ENCODE data around the gene INPP5B. TPM values are rescaled to one million over a fixed set of nuclear protein-coding genes. Genes with fewer than 3 reads are reported as not detected.
"Not testable (repeated sequence)": the region's sequence is repeated elsewhere in the genome, so short reads cannot be mapped to it uniquely, and the experiment has no call there.

The INPP5B gene
- total and polyA plus RNA-seq, 4 donors, result 11.5 to 26.6 (median 21.4) TPM

DNA sequence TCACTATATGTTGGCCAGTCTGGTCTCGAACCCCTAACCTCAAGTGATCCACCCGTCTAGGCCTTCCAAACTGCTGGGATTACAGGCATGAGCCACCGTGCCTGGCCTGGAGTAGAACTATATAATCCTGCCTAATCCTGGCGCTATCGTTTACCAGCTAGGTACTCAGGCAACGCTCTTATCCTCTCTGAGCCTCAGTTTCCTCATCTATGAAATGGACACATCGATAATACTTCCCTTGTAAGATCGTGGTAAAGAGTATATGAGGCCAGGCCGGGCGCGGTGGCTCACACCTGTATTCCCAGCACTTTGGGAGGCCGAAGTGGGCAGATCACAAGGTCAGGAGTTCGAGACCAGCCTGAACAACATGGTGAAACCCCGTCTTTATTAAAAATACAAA lies 10.1 kb downstream of the INPP5B start:
- not testable (repeated sequence) for H3K27me3 ChIP-seq (ENCODE audit: control insufficient read depth, insufficient read depth, low read length); H3K4me3 ChIP-seq (ENCODE audit: low read depth, low read length); DNase-seq (ENCODE audit: low read depth in 4 of 6, low spot score in 6 of 6); H3K4me1 ChIP-seq (ENCODE audit: control insufficient read depth, insufficient read depth, low read length); H3K9me3 ChIP-seq (ENCODE audit: control insufficient read depth, insufficient read depth, low read length); H3K27ac ChIP-seq (ENCODE audit: low read depth, low read length)
- peaks cover 34% of the 10 kb centered on the region for H3K36me3 ChIP-seq (ENCODE audit: control insufficient read depth, insufficient read depth, low read length)
- 94% methylated on average over 13 of the region's 14 CpGs for WGBS (ENCODE audit: insufficient coverage)

DNA sequence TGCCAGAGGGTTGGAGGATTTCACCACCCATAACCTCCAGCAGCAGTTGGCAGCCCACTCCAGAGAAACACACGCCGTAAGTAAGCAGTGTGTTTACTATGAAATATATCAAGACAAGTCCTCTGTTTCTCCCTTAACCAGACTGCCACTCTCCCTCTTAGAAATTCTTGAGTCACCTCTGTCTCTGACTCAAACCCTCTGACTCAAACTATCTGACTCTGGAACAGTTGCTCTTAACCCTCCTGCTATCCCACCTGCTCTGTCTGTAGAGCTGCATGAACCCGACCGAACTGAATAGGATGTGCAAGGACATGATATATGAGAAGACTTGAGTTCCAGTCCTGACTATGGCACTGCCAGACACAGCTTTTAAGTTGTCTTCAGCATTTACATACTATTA lies 14.1 kb downstream of the INPP5B start:
- no peaks in the 10 kb centered on the region for H3K9me3 ChIP-seq (ENCODE audit: control insufficient read depth, insufficient read depth, low read length)
- H3K27me3 ChIP-seq (ENCODE audit: control insufficient read depth, insufficient read depth, low read length), result no peaks in the 10 kb centered on the region
- WGBS (ENCODE audit: insufficient coverage), result 80% methylated on average over 2 of the region's 4 CpGs
- DNase-seq (ENCODE audit: low read depth in 4 of 6, low spot score in 6 of 6), result no peak
- H3K4me3 ChIP-seq (ENCODE audit: low read depth, low read length), result no peak overlapping the region
- H3K36me3 ChIP-seq (ENCODE audit: control insufficient read depth, insufficient read depth, low read length), result peaks cover 25% of the 10 kb centered on the region
- peaks cover 13% of the 10 kb centered on the region for H3K4me1 ChIP-seq (ENCODE audit: control insufficient read depth, insufficient read depth, low read length)
- no peak overlapping the region for H3K27ac ChIP-seq (ENCODE audit: low read depth, low read length)

DNA sequence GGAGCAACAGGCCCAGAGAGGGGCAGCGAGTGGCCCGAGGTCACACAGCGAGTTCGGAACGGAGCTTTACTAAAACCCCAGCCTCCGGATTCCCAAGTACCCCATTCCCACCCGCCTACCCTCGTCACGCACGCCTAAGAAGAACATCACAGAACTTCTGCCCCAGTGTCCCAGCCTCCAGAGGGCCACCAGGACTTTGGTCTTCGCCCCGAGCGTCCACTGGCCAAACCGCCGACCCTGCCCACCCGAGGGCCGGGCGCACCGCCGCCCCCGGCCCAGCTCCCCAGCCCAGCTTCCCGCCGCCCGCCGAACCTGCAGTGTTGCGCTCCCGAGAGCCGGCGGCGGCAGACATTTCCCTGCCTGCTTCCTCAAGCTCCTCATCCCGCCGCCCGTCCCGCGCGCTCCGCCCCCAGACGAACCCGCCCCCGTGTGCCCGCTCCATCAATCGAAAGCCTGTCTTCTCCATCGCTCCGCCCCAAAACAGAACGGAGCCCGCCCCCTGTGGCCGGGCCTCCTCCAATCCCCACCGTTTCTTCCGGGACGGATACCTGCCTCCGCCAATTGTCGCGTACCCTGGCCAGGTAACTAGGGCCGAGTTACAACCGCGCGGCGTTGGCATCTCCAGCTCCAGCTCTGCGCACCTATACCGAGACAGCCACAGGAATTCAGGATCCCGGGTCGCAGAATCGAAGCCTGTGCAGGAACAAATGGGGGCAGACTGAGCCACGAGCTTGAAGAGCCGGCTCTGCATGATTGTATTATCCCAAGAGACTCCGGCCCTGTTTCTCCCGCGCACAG lies 15.3 kb downstream of the INPP5B start:
- under 1% methylated on average over 64 of the region's 68 CpGs for WGBS (ENCODE audit: insufficient coverage)
- no peaks in the 10 kb centered on the region for H3K9me3 ChIP-seq (ENCODE audit: control insufficient read depth, insufficient read depth, low read length)
- peak; percentile 89 to 99 (median 94) for DNase-seq (ENCODE audit: low read depth in 4 of 6, low spot score in 6 of 6)
- H3K4me1 ChIP-seq (ENCODE audit: control insufficient read depth, insufficient read depth, low read length), result peaks cover 13% of the 10 kb centered on the region
- no peaks in the 10 kb centered on the region for H3K27me3 ChIP-seq (ENCODE audit: control insufficient read depth, insufficient read depth, low read length)
- H3K27ac ChIP-seq (ENCODE audit: low read depth, low read length), result no peak overlapping the region
- peak overlapping the region; percentile 53 for H3K4me3 ChIP-seq (ENCODE audit: low read depth, low read length)
- H3K36me3 ChIP-seq (ENCODE audit: control insufficient read depth, insufficient read depth, low read length), result peaks cover 20% of the 10 kb centered on the region

DNA sequence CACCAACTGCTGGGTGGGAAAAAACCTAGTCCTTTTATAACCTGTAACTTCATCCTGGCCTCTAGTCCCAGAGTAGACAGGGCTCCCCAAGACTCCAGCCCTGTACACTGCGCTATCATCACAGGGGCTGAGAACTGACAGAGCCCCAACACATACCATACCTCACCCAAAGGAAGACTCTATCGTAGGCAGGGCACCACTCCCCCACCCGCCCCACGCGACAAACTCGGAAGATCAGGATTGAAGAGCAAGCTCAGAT lies 15.8 kb downstream of the INPP5B start:
- peak overlapping the region; percentile 53 for H3K4me3 ChIP-seq (ENCODE audit: low read depth, low read length)
- H3K36me3 ChIP-seq (ENCODE audit: control insufficient read depth, insufficient read depth, low read length), result peaks cover 14% of the 10 kb centered on the region
- H3K27ac ChIP-seq (ENCODE audit: low read depth, low read length), result no peak overlapping the region
- no peaks in the 10 kb centered on the region for H3K9me3 ChIP-seq (ENCODE audit: control insufficient read depth, insufficient read depth, low read length)
- H3K4me1 ChIP-seq (ENCODE audit: control insufficient read depth, insufficient read depth, low read length), result peaks cover 13% of the 10 kb centered on the region
- DNase-seq (ENCODE audit: low read depth in 4 of 6, low spot score in 6 of 6), result no peak
- no peaks in the 10 kb centered on the region for H3K27me3 ChIP-seq (ENCODE audit: control insufficient read depth, insufficient read depth, low read length)
- 13% methylated on average over 6 of the region's 6 CpGs for WGBS (ENCODE audit: insufficient coverage)

DNA sequence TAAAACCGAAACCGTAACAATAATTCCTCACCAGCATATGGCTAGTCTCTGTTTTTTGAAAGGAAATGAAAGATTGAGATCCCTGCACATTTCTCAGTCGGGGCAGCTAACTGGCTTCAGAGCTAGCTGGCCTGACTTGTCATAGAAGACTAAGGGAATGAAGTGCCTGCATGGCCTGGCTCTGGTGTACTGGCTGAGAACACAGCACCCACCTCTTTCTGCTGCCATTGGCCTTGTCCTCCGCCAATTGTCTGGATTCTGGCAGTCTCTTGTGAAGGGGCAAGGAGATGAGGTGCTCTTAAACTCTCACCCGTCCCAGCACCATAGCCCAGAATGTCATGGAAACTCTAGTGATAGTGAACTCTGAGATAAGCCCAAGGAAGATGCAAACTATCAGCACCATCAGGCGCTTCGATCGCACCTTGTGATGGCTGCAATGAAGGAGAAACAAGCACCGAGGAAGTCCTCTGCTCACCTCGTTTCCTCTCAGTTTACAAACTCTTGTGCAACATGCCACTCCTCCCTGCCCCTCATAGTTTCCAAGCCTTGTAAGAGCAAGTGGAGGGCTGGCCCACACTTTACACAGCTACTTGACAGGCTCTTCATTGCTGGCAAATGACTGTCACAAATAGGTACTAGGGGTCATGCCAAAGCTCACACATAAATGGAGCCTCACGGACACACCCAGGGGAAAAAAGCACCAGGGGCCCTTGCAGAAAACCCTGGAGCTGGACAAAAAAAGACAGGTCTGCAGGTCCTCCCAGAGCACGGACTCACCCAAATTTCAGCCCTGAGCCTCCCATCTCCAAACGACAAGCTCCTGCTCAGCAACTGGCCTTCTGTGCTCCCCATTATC lies 16.4 kb downstream of the INPP5B start:
- 82% methylated on average over 10 of the region's 13 CpGs for WGBS (ENCODE audit: insufficient coverage)
- H3K4me1 ChIP-seq (ENCODE audit: control insufficient read depth, insufficient read depth, low read length), result peaks cover 13% of the 10 kb centered on the region
- no peak overlapping the region for H3K27ac ChIP-seq (ENCODE audit: low read depth, low read length)
- H3K4me3 ChIP-seq (ENCODE audit: low read depth, low read length), result peak overlapping the region; percentile 53
- H3K9me3 ChIP-seq (ENCODE audit: control insufficient read depth, insufficient read depth, low read length), result no peaks in the 10 kb centered on the region
- no peak for DNase-seq (ENCODE audit: low read depth in 4 of 6, low spot score in 6 of 6)
- peaks cover 9% of the 10 kb centered on the region for H3K36me3 ChIP-seq (ENCODE audit: control insufficient read depth, insufficient read depth, low read length)
- H3K27me3 ChIP-seq (ENCODE audit: control insufficient read depth, insufficient read depth, low read length), result no peaks in the 10 kb centered on the region

DNA sequence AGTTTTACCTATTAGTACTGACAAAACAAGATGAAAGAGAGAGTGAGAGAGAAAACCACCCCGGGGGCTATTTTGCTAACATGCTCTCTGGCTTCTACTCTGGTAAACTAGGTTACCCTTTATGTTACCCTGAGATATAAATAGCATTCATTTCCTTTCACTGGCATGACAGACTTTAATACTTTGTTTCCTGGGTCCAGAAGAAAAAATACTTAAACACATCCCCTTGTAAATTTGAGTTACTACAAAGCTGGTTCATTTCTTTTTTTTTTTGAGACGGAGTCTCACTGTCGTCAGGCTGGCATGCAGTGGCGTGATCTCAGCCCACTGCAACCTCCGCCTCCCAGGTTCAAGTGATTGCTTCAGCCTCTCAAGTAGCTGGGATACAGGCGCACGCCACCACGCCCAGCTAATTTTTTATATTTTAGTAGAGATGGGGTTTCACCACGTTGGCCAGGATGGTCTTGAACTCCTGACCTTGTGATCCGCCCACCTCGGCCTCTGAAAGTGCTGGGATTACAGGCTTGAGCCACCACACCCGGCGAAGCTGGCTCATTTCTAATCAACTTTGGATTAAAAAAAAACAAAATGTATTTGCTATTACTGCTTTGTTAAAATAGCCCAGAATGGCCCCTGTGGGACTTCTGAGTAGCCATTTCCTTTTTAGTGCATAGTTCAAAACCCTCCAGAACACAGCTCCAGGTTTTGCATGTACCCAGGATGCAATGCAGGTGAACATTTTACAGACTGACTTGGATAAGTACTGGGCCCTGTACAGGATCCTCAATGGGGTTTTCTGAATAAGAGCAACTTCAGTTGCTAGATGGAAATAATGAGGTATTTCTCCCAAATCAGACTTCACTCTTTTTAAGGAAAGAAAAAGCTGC lies 20.6 kb downstream of the INPP5B start:
- WGBS (ENCODE audit: insufficient coverage), result 92% methylated on average over 2 of the region's 13 CpGs
- Histone ChIP-seq H3K27me3 (ENCODE audit: control insufficient read depth, insufficient read depth, low read length) (no peaks in the 10 kb centered on the region), H3K4me1 (ENCODE audit: control insufficient read depth, insufficient read depth, low read length) (peaks cover 7% of the 10 kb centered on the region), H3K4me3 (ENCODE audit: low read depth, low read length) (no peak overlapping the region), H3K36me3 (ENCODE audit: control insufficient read depth, insufficient read depth, low read length) (peaks cover 8% of the 10 kb centered on the region), H3K27ac (ENCODE audit: low read depth, low read length) (no peak overlapping the region), H3K9me3 (ENCODE audit: control insufficient read depth, insufficient read depth, low read length) (no peaks in the 10 kb centered on the region)
- no peak for DNase-seq (ENCODE audit: low read depth in 4 of 6, low spot score in 6 of 6)

DNA sequence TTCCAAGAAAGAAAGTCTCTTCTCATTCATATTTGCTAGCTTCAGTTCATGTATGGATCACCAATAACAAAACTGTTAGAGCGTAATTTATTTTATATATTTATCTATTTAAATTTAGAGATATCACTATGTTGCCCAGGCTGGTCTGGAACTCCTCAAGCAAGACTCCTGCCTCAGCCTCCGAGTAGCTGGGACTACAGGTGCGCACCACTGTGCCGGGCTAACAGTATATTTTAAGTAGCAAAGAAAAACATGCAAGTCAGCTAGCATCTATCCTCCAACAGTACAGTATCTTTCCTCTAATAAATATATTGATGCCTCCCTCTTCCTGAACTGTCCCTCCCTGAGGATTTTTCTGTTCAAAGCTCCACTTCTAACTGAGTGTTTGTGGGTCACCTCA lies 21.5 kb downstream of the INPP5B start:
- Histone ChIP-seq H3K4me1 (ENCODE audit: control insufficient read depth, insufficient read depth, low read length) (no peaks in the 10 kb centered on the region), H3K9me3 (ENCODE audit: control insufficient read depth, insufficient read depth, low read length) (no peaks in the 10 kb centered on the region), H3K27ac (ENCODE audit: low read depth, low read length) (no peak overlapping the region), H3K4me3 (ENCODE audit: low read depth, low read length) (no peak overlapping the region), H3K27me3 (ENCODE audit: control insufficient read depth, insufficient read depth, low read length) (no peaks in the 10 kb centered on the region), H3K36me3 (ENCODE audit: control insufficient read depth, insufficient read depth, low read length) (peaks cover 12% of the 10 kb centered on the region)
- no CpG with 5 or more reads among the region's 4 CpGs for WGBS (ENCODE audit: insufficient coverage)
- DNase-seq (ENCODE audit: low read depth in 4 of 6, low spot score in 6 of 6), result no peak

DNA sequence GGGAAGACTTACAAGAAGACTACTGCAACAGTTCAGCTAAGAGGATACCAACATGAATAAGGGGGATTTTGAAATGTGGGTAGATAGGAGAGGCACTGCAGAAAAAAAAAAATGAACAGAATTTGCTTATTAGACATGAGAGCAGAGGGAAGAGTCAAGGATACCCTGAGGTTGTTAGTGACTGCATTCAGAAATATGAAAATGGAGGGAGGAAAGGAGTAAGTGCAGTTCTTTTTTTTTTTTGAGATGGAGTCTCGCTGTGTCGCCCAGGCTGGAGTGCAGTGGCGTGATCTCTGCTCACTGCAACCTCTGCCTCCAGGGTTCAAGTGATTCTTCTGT lies 23.3 kb downstream of the INPP5B start:
- peaks cover 12% of the 10 kb centered on the region for H3K36me3 ChIP-seq (ENCODE audit: control insufficient read depth, insufficient read depth, low read length)
- no peaks in the 10 kb centered on the region for H3K27me3 ChIP-seq (ENCODE audit: control insufficient read depth, insufficient read depth, low read length)
- no CpG with 5 or more reads among the region's 3 CpGs for WGBS (ENCODE audit: insufficient coverage)
- H3K4me3 ChIP-seq (ENCODE audit: low read depth, low read length), result no peak overlapping the region
- no peak overlapping the region for H3K27ac ChIP-seq (ENCODE audit: low read depth, low read length)
- no peaks in the 10 kb centered on the region for H3K4me1 ChIP-seq (ENCODE audit: control insufficient read depth, insufficient read depth, low read length)
- no peak for DNase-seq (ENCODE audit: low read depth in 4 of 6, low spot score in 6 of 6)
- H3K9me3 ChIP-seq (ENCODE audit: control insufficient read depth, insufficient read depth, low read length), result no peaks in the 10 kb centered on the region

DNA sequence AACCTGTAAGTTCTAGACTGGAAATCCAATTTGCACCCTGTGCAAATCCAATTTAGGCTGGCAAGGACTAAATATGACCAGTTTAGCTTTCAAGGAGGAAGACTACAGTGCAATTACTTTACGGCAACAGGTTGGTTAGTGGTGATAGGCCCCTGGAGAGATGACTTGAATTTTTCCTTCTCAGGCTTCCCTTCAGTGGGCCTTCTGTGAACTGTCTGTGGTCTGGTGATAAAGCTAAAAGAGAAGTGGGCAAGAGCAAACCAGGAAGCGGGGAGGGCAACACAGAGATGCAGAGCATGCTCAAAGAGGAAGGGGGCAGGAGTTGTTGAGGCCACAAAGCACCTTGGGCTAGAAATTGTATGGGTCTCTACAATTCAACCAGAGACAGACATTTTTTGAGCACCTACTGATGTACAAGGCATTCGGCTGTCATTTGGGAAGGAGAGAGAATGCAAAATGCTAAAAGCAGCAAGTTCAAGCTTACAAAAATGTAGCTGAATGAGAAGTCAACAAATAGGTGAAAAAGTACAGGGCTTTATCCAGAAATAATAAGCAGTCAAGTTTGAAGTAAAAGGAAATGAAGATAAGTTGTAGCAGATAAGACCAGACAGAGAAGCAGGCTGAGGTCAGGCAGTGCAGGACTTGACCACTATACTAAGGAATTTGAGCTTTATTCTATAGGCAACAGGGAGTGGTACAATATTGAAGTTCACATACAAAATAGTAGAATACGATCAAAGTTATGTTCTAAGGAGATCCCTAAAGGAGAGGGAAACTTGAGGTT lies 23.9 kb downstream of the INPP5B start:
- no peak for DNase-seq (ENCODE audit: low read depth in 4 of 6, low spot score in 6 of 6)
- peaks cover 10% of the 10 kb centered on the region for H3K36me3 ChIP-seq (ENCODE audit: control insufficient read depth, insufficient read depth, low read length)
- no peaks in the 10 kb centered on the region for H3K4me1 ChIP-seq (ENCODE audit: control insufficient read depth, insufficient read depth, low read length)
- H3K9me3 ChIP-seq (ENCODE audit: control insufficient read depth, insufficient read depth, low read length), result no peaks in the 10 kb centered on the region
- no peak overlapping the region for H3K4me3 ChIP-seq (ENCODE audit: low read depth, low read length)
- no peaks in the 10 kb centered on the region for H3K27me3 ChIP-seq (ENCODE audit: control insufficient read depth, insufficient read depth, low read length)
- WGBS (ENCODE audit: insufficient coverage), result 83% methylated on average over 3 of the region's 4 CpGs
- no peak overlapping the region for H3K27ac ChIP-seq (ENCODE audit: low read depth, low read length)

Measured in spinal cord (tissue), 10 donors.